Umbilical cord (tissue), 2 donors: Measurements from ENCODE around the gene ARHGEF4. TPM values are rescaled to one million over a fixed set of nuclear protein-coding genes. Genes with fewer than 3 reads are reported as not detected.

Source experiments
- DNase-seq: peaks from one replicate; pipeline ENCODE4 v3.0.0-alpha.2; 2015; ENCODE audit warnings: low spot score
- total RNA-seq: library from RNA; depleted of rRNA; stranded (reverse); fragments of >200 nt; gene quantifications from one replicate; pipeline ENCODE4 v1.2.3, GENCODE V29; 2014; ENCODE audit warnings: low replicate concordance; ENCODE audit not compliant: insufficient read depth

Gene ARHGEF4
- 8.9 TPM for total RNA-seq

GRCh38 chr2:130836501-130837174, at the start of gene ARHGEF4:
Gene ARHGEF4, plus strand, starts transcription at chr2:130836914. Its CDS starts 40 bp downstream, at chr2:130836954.
- DNase-seq: no peak

- DNase-seq: no peak
Measured at GRCh38 chr2:130787841-130788240, 48.9 kb upstream of the ARHGEF4 start.

GRCh38 chr2:130790312-130790711, 46.4 kb upstream of the ARHGEF4 start:
- no peak for DNase-seq

GRCh38 chr2:130790804-130791616, 45.7 kb upstream of the ARHGEF4 start:
- no peak for DNase-seq

- DNase-seq: no peak
Measured at GRCh38 chr2:130791617-130791939, 45.1 kb upstream of the ARHGEF4 start.

GRCh38 chr2:130795431-130795830, 41.3 kb upstream of the ARHGEF4 start:
- no peak for DNase-seq

- no peak for DNase-seq
Measured at GRCh38 chr2:130796290-130796689, 40.4 kb upstream of the ARHGEF4 start.

GRCh38 chr2:130797493-130798435, 39.0 kb upstream of the ARHGEF4 start:
- DNase-seq: peak; percentile 90

GRCh38 chr2:130798472-130799218, 38.1 kb upstream of the ARHGEF4 start:
- DNase-seq: peak; percentile 71

- DNase-seq: no peak
Measured at GRCh38 chr2:130799295-130799694, 37.4 kb upstream of the ARHGEF4 start.

- no peak for DNase-seq
Measured at GRCh38 chr2:130805613-130806012, 31.1 kb upstream of the ARHGEF4 start.

- no peak for DNase-seq
Measured at GRCh38 chr2:130806370-130806769, 30.3 kb upstream of the ARHGEF4 start.

GRCh38 chr2:130807659-130808385, 28.9 kb upstream of the ARHGEF4 start:
- DNase-seq: peak; percentile 16

- DNase-seq: no peak
Measured at GRCh38 chr2:130808482-130809268, 28.0 kb upstream of the ARHGEF4 start.

GRCh38 chr2:130810490-130810889, 26.2 kb upstream of the ARHGEF4 start:
- DNase-seq: no peak

- no peak for DNase-seq
Measured at GRCh38 chr2:130813722-130814121, 23.0 kb upstream of the ARHGEF4 start.

GRCh38 chr2:130814931-130815680, 21.6 kb upstream of the ARHGEF4 start:
- no peak for DNase-seq

GRCh38 chr2:130818809-130819208, 17.9 kb upstream of the ARHGEF4 start:
- no peak for DNase-seq

GRCh38 chr2:130819226-130819607, 17.5 kb upstream of the ARHGEF4 start:
- no peak for DNase-seq
